ENCODE data around the gene LMAN2.

DNA sequence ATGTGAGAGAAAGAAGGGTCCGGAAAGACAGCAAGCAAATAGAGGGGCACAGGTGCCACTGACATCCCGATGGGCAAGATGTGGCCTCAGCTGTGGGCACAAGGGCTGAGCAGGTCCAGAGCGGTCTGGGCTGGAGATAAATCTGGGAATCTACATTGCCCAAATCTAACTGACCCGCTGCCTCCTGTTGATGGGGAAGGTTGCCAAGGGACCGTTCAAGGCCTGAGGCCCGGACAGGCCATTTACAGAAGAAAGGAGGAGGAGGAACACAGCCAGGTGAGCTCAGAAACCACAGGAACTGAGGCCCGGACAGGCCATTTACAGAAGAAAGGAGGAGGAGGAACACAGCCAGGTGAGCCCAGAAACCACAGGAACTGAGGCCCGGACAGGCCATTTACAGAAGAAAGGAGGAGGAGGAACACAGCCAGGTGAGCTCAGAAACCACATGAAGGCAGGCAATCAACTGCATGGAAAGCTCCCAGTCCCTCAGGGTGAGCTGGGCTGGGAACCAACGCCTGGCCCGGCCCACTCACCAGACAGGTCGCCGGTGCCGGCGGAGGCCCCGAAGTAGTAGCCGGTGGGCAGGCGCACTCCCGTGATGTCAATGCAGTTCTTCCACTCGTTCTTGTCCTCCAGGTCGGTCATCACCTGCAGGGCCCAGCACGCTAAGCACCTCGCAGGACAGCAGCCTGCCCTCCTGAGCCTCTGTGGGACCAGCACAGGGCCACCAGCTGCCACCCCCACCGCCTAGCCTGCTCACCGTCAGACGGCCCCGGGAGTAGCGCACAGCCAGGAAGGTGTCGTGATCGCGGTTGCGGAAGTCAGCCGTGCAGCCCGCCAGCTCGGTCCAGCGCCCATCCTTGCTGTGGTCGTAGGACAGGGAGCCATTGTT lies 14.6 kb downstream of the LMAN2 start:
- TF ChIP-seq CTCF (conservative IDR thresholded peaks at IDR 0.05; ENCODE audit: low read length) (no peak), EZH2phosphoT487 (IDR thresholded peaks at IDR 0.05; ENCODE audit: borderline replicate concordance) (no peak)
